Measurements from ENCODE around the gene CAMK2A. TPM values are rescaled to one million over a fixed set of nuclear protein-coding genes. Genes with fewer than 3 reads are reported as not detected.

CAMK2A gene
- total and polyA plus RNA-seq, 2 of the 4 experiments (the other 2 are of a cell fraction) = 0.18 to 0.19 TPM

DNA sequence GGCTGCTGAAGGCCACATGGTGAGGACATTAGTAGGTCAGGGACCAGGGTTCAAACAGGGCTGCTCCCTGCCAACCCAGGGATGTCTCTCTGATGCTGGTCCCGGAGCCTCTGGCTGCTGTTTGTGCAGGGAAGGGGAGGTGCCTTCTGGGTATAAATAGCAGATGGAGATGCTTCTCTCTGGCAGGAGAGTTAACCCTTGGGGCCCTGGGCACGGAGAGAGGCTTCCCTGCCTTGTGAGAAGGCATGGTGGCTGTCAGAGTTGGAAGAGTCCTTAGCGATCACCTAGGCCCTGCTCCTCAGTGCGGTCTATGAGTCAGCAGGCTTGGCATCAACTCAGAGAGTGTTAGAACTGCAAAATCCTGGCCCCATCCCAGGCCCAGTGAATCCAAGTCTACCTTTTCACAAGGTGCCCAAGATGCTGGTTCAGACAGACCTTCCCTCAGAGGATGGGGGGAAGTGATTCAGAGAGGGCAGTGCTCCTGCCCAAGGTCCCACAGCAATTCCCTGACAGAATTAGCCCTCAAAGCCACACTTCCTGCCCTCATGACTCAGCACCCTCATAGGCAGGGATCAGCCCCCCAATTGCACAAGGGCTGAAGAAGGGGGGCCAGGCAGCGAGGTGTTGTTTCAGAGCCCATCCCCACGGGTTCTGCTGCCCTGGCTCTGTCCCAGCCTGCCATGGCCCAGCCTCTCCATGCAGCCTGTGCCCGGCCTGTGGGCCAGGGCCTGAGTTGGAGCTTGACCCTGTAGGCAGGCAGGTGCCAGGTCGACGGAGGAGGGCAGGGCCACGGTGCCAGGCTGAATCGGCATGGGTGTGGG, 25.6 kb downstream of the CAMK2A start (continued):
- TF ChIP-seq RFX5 (IDR thresholded peaks at IDR 0.05; ENCODE audit: low read depth, low read length) (no peak), CEBPB (IDR thresholded peaks at IDR 0.05; ENCODE audit: low read depth, low read length) (peak; percentile 96)

DNA sequence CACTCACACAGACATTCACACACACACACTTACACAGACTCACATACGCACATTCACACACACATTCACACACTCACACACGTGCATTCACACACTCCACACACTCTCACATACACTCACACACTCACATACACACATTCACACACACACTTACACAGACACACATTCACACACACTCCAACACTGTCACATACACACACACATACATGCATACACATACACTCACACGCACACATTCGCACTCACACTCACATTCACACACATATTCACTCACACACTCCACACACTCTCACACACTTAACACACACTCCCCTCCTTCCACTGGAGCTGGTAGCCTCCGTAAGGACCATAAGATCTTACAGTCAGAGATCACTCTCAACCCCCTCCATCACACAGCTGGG, 26.2 kb downstream of the CAMK2A start:
- peak overlapping the region; percentile 77 for H2AFZ ChIP-seq (replicated peaks; ENCODE audit: low read length, poor library complexity)
- no peaks in the 10 kb centered on the region for H3K9me3 ChIP-seq (ENCODE audit: control insufficient read depth, insufficient read depth, low read length)
- H3K27me3 ChIP-seq (ENCODE audit: control insufficient read depth, insufficient read depth, low read length) = no peaks in the 10 kb centered on the region
- CTCF ChIA-PET = no interaction called here
- peak overlapping the region; percentile 16 for H3K9ac ChIP-seq (ENCODE audit: low read depth, low read length)
- peak overlapping the region; percentile 41 for H3K4me2 ChIP-seq (ENCODE audit: low read depth, low read length)
- H3K4ac ChIP-seq (ENCODE audit: low read depth, low read length) = peak overlapping the region; percentile 95
- peak overlapping the region; percentile 58 for H3K27ac ChIP-seq (ENCODE audit: insufficient read depth, low read length)
- peak overlapping the region; percentile 98 for H3K14ac ChIP-seq (replicated peaks; ENCODE audit: low read depth, low read length)
- dilution Hi-C loops (cut with HindIII; ENCODE audit: low sequenced_read_pairs, unreplicated experiment) (no loop called here), in situ Hi-C loops (cut with MboI; ENCODE audit: low sequenced_read_pairs) (loop anchor here (10.0 kb wide), 1 partner anchor 171 kb away; no protein-coding TSS in a partner anchor), intact Hi-C loops (cut with micrococcal nuclease) (no loop called here)
- no peak for TF ChIP-seq RAD21 (IDR thresholded peaks at IDR 0.05; ENCODE audit: low read length)
- TF ChIP-seq, protein P1, sequence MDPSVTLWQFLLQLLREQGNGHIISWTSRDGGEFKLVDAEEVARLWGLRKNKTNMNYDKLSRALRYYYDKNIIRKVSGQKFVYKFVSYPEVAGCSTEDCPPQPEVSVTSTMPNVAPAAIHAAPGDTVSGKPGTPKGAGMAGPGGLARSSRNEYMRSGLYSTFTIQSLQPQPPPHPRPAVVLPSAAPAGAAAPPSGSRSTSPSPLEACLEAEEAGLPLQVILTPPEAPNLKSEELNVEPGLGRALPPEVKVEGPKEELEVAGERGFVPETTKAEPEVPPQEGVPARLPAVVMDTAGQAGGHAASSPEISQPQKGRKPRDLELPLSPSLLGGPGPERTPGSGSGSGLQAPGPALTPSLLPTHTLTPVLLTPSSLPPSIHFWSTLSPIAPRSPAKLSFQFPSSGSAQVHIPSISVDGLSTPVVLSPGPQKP (IDR thresholded peaks at IDR 0.05; ENCODE audit: borderline replicate concordance, low read depth, low read length) = no peak
- TF ChIP-seq CEBPB (IDR thresholded peaks at IDR 0.05; ENCODE audit: low read depth, low read length) = no peak
- no peak for TF ChIP-seq FOS (IDR thresholded peaks at IDR 0.05; ENCODE audit: low read depth, low read length)
- no peak for TF ChIP-seq POLR2A (IDR thresholded peaks at IDR 0.05; ENCODE audit: low read depth, low read length)
- TF ChIP-seq RFX5 (IDR thresholded peaks at IDR 0.05; ENCODE audit: low read depth, low read length) = no peak
- no peak for TF ChIP-seq NFE2L2 (IDR thresholded peaks at IDR 0.05; ENCODE audit: low read depth, low read length)
- TF ChIP-seq, protein P2, sequence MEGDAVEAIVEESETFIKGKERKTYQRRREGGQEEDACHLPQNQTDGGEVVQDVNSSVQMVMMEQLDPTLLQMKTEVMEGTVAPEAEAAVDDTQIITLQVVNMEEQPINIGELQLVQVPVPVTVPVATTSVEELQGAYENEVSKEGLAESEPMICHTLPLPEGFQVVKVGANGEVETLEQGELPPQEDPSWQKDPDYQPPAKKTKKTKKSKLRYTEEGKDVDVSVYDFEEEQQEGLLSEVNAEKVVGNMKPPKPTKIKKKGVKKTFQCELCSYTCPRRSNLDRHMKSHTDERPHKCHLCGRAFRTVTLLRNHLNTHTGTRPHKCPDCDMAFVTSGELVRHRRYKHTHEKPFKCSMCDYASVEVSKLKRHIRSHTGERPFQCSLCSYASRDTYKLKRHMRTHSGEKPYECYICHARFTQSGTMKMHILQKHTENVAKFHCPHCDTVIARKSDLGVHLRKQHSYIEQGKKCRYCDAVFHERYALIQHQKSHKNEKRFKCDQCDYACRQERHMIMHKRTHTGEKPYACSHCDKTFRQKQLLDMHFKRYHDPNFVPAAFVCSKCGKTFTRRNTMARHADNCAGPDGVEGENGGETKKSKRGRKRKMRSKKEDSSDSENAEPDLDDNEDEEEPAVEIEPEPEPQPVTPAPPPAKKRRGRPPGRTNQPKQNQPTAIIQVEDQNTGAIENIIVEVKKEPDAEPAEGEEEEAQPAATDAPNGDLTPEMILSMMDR (conservative IDR thresholded peaks at IDR 0.05; ENCODE audit: low read depth, low read length) = no peak
- TF ChIP-seq MAZ (IDR thresholded peaks at IDR 0.05; ENCODE audit: borderline replicate concordance, low read depth, low read length) = no peak
- TF ChIP-seq BHLHE40 (IDR thresholded peaks at IDR 0.05; ENCODE audit: low read depth, low read length) = no peak
- TF ChIP-seq, protein P3, sequence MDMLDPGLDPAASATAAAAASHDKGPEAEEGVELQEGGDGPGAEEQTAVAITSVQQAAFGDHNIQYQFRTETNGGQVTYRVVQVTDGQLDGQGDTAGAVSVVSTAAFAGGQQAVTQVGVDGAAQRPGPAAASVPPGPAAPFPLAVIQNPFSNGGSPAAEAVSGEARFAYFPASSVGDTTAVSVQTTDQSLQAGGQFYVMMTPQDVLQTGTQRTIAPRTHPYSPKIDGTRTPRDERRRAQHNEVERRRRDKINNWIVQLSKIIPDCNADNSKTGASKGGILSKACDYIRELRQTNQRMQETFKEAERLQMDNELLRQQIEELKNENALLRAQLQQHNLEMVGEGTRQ (IDR thresholded peaks at IDR 0.05; ENCODE audit: low read depth, low read length) = no peak
- H4K20me1 ChIP-seq (ENCODE audit: insufficient read depth, low read length) = no peaks in the 10 kb centered on the region
- no TSS peak for BruUV-seq (replicated peaks)
- peaks cover 0 to 6% of the 10 kb centered on the region in 2 experiments; a peak in 1 of 4 replicates for H3K79me1 ChIP-seq (ENCODE audit: low read depth in 1 of 2, low read length in 2 of 2)
- H3K23ac ChIP-seq (ENCODE audit: low read depth, low read length) = peak overlapping the region; percentile 96
- H3K9me1 ChIP-seq (ENCODE audit: insufficient read depth, low read length) = peaks cover 19% of the 10 kb centered on the region
- H2BK5ac ChIP-seq (ENCODE audit: low read depth, low read length, poor library complexity, severe bottlenecking) = peak overlapping the region; percentile 94
- ATAC-seq (ENCODE audit: low read depth) (no peak; the same call in 1 of the 2 replicates), DNase-seq (no peak)
- no peak overlapping the region for H3K4me3 ChIP-seq (ENCODE audit: insufficient read depth, low read depth, low read length)
- peak overlapping the region; percentile 40 for H4K5ac ChIP-seq (ENCODE audit: low read depth, low read length)
- peak overlapping the region; percentile 86 for H3K18ac ChIP-seq (ENCODE audit: low read depth, low read length)
- H4K8ac ChIP-seq (ENCODE audit: low read depth in 2 of 2, low read length in 2 of 2) = peak overlapping the region; percentile 33 to 90; a peak in 3 of 4 replicates
- peaks cover 25% of the 10 kb centered on the region for H3K4me1 ChIP-seq (ENCODE audit: control insufficient read depth, insufficient read depth, low read length)
- H2AK9ac ChIP-seq (replicated peaks; ENCODE audit: low read depth, low read length, poor library complexity) = peak overlapping the region; percentile 83
- H3K56ac ChIP-seq (ENCODE audit: extremely low read depth, insufficient read depth, low read length) = 0 out of 2 replicates have a peak overlapping the region, but pooled peaks have one; percentile 22
- POLR2A ChIA-PET (ENCODE audit: unreplicated experiment) = no interaction called here
- 51% methylated on average over 4 of the region's 5 CpGs; no CpG with 5 or more reads in 1 of the 2 experiments for WGBS, 2 experiments (ENCODE audit: extremely low coverage in 2 of 2, insufficient read length in 1 of 2)
- peak overlapping the region; percentile 87 for H2BK15ac ChIP-seq (ENCODE audit: low read depth, low read length)
- peak overlapping the region; percentile 88 for H2BK20ac ChIP-seq (ENCODE audit: low read depth, low read length)
- peak overlapping the region; percentile 86 for H2BK120ac ChIP-seq (ENCODE audit: low read depth, low read length)
- H4K91ac ChIP-seq (ENCODE audit: insufficient read depth, low read depth, low read length) = peak overlapping the region; percentile 70
- no peaks in the 10 kb centered on the region for H3K36me3 ChIP-seq (ENCODE audit: control insufficient read depth, insufficient read depth, low read length)
- peak overlapping the region; percentile 99 for H2AK5ac ChIP-seq (ENCODE audit: low read depth, low read length)

Data from IMR-90 (cell line).